Neural cell (in vitro differentiated cells): ENCODE results near the gene GTPBP6. TPM values are rescaled to one million over a fixed set of nuclear protein-coding genes. Genes with fewer than 3 reads are reported as not detected.
"Not testable (repeated sequence)": the region's sequence is repeated elsewhere in the genome, so short reads cannot be mapped to it uniquely, and the experiment has no call there.

Source experiments
- H2AFZ ChIP-seq: fragments of 200-600, 300-800 bp; sonication (generic), shearing (Covaris generic); 2 replicates; pipeline ENCODE4 v1.6.0; 2014; ENCODE audit warnings: low read depth, mild to moderate bottlenecking, antibody characterized with exemption, low read length, moderate library complexity
- H3F3A ChIP-seq: fragments of 200-600 bp; shearing (Covaris generic); 2 replicates; pipeline ENCODE4 v1.6.1; 2016; ENCODE audit warnings: mild to moderate bottlenecking, moderate library complexity, mixed read lengths, antibody characterized with exemption, low read length; ENCODE audit not compliant: insufficient read depth, poor library complexity, severe bottlenecking
- H3K27ac ChIP-seq: fragments of 200-600, 300-800 bp; sonication (generic), shearing (Covaris generic); 2 replicates; pipeline ENCODE4 v1.5.1; 2014; ENCODE audit warnings: mild to moderate bottlenecking, low read length, moderate library complexity
- H3K27me3 ChIP-seq: fragments of 300-800, 200-600 bp; sonication (generic), shearing (Covaris generic); 2 replicates; pipeline ENCODE4 v1.6.0; 2014; ENCODE audit warnings: mild to moderate bottlenecking, low read depth, low read length, moderate library complexity; ENCODE audit not compliant: insufficient read depth
- H3K36me3 ChIP-seq: fragments of 300-800, 200-600 bp; sonication (generic), shearing (Covaris generic); 2 replicates; pipeline ENCODE4 v1.5.1; 2014; ENCODE audit warnings: mild to moderate bottlenecking, antibody characterized with exemption, low read length, moderate library complexity; ENCODE audit not compliant: insufficient read depth
- H3K4me2 ChIP-seq: fragments of 300-800, 200-600 bp; sonication (generic), shearing (Covaris generic); 2 replicates; pipeline ENCODE4 v1.6.0; 2014; ENCODE audit warnings: mild to moderate bottlenecking, low read length
- H3K4me3 ChIP-seq: fragments of 300-800, 200-600 bp; sonication (generic), shearing (Covaris generic); 2 replicates; pipeline ENCODE4 v1.5.1; 2014; ENCODE audit warnings: mild to moderate bottlenecking, low read length, moderate library complexity
- H3K79me2 ChIP-seq: fragments of 200-600 bp; shearing (Covaris generic); replicated peaks from 2 replicates; pipeline ENCODE4 v1.6.0; 2014; ENCODE audit warnings: mild to moderate bottlenecking, low read length, moderate library complexity; ENCODE audit not compliant: insufficient read depth
- H3K9ac ChIP-seq: fragments of 300-800, 200-600 bp; sonication (generic), shearing (Covaris generic); 2 replicates; pipeline ENCODE4 v1.6.1; 2016; ENCODE audit warnings: mild to moderate bottlenecking, low read length, mixed read lengths
- H3K9me2 ChIP-seq: fragments of 200-600 bp; shearing (Covaris generic); 2 replicates; pipeline ENCODE4 v1.6.1; 2016; ENCODE audit warnings: mild to moderate bottlenecking, low read length, mixed read lengths; ENCODE audit not compliant: insufficient read depth
- H3K9me3 ChIP-seq: fragments of 200-600, 300-800 bp; sonication (generic), shearing (Covaris generic); 2 replicates; pipeline ENCODE4 v1.6.1; 2016; ENCODE audit warnings: mild to moderate bottlenecking, mixed run types, low read length, moderate library complexity, mixed read lengths
- H4K20me1 ChIP-seq: fragments of 200-600 bp; shearing (Covaris generic); 2 replicates; pipeline ENCODE4 v1.6.1; 2016; ENCODE audit warnings: mild to moderate bottlenecking, mixed run types; ENCODE audit not compliant: insufficient read depth
- CTCF ChIP-seq: fragments of 450-650 bp; IDR thresholded peaks from 2 replicates; pipeline ENCODE4 v1.5.1; 2014; ENCODE audit warnings: antibody characterized with exemption, mild to moderate bottlenecking, moderate library complexity; ENCODE audit not compliant: poor library complexity, severe bottlenecking
- EP300 ChIP-seq: fragments of 450-650 bp; conservative IDR thresholded peaks from 2 replicates; pipeline ENCODE4 v1.6.1; 2014; ENCODE audit warnings: antibody characterized with exemption, mild to moderate bottlenecking, moderate library complexity; ENCODE audit not compliant: poor library complexity, severe bottlenecking
- EZH2 ChIP-seq: fragments of 200-600, 300-800 bp; shearing (Covaris generic), sonication (generic); IDR thresholded peaks from 2 replicates; pipeline ENCODE4 v1.6.1; 2014; ENCODE audit warnings: antibody characterized with exemption, low read length, borderline replicate concordance, mild to moderate bottlenecking; ENCODE audit not compliant: insufficient read depth, poor library complexity, severe bottlenecking
- MXI1 ChIP-seq: fragments of 450-650 bp; conservative IDR thresholded peaks from 2 replicates; pipeline ENCODE4 v1.6.1; 2014; ENCODE audit warnings: antibody characterized with exemption, mild to moderate bottlenecking; ENCODE audit not compliant: poor library complexity, severe bottlenecking
- POLR2AphosphoS5 ChIP-seq: IDR thresholded peaks from 2 replicates; pipeline ENCODE4 v1.6.1; 2012
- RAD21 ChIP-seq: fragments of 450-650 bp; conservative IDR thresholded peaks from 2 replicates; pipeline ENCODE4 v1.6.1; 2014; ENCODE audit warnings: antibody characterized with exemption, mild to moderate bottlenecking, moderate library complexity
- SMC3 ChIP-seq: fragments of 450-650 bp; conservative IDR thresholded peaks from 2 replicates; pipeline ENCODE4 v1.6.1; 2014; ENCODE audit warnings: antibody characterized with exemption, mild to moderate bottlenecking, moderate library complexity; ENCODE audit not compliant: poor library complexity
- polyA plus RNA-seq: library from polyadenylated mRNA; depleted of rRNA; stranded (reverse); fragments of >200 nt; gene quantifications from 2 replicates; pipeline ENCODE4 v1.2.3, GENCODE V29; 2014
- TF ChIP-seq, protein P1 (sequence below): IDR thresholded peaks from 2 replicates; pipeline ENCODE4 v1.6.1; 2012; ENCODE audit warnings: borderline replicate concordance

GTPBP6 gene
- polyA plus RNA-seq, 1 donor from 2014 or later: 23.6 TPM

DNA sequence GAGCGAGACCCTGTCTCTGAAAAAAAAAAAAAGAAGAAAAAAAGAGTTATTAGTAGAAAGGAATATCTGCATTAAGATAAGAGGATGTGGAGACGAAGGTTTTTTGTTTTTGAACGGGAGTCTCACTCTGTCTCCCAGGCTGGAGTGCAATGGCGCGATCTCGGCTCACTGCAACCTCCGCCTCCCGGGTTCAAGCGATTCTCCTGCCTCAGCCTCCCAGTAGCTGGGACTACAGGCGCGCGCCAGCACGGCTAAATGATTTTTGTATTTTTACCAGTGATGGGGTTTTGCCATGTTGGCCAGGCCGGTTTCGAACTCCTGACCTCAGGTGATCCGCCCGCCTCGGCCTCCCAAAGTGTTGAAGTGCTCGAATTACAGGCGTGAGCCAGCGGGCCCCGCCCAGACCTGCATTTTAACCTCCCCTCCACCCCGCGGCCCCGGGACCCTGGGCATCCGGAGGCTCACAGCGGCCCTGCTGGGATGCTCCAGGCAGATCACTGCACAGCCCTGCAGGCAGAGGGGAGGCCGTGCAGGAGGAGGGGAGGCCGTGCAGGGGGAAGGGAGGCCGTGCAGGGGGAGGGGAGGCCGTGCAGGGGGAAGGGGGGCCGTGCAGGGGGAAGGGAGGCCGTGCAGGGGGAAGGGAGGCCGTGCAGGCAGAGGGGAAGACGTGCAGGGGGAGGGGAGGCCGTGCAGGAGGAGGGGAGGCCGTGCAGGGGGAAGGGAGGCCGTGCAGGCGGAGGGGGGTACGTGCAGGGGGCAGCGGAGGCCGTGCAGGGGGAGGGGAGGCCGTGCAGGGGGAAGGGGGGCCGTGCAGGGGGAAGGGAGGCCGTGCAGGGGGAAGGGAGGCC, 38.6 kb downstream of the GTPBP6 start:
- H3K9me3 ChIP-seq, H3K79me2 ChIP-seq, H3K36me3 ChIP-seq, H4K20me1 ChIP-seq, H2AFZ ChIP-seq, H3F3A ChIP-seq, H3K4me3 ChIP-seq, H3K9me2 ChIP-seq, H3K4me2 ChIP-seq, H3K9ac ChIP-seq, H3K27ac ChIP-seq: not testable (repeated sequence)
- H3K27me3 ChIP-seq: peaks cover 12% of the 10 kb centered on the region

- Histone ChIP-seq H3K27me3 (peaks cover 12% of the 10 kb centered on the region), H3K4me2 (no peak overlapping the region), H3K27ac (no peak overlapping the region), H3K36me3 (no peaks in the 10 kb centered on the region), H3K79me2 (no peaks in the 10 kb centered on the region), H3K4me3 (no peak overlapping the region), H3F3A (no peaks in the 10 kb centered on the region), H3K9ac (no peak overlapping the region), H3K9me3 (no peaks in the 10 kb centered on the region), H3K9me2 (no peaks in the 10 kb centered on the region), H2AFZ (no peak overlapping the region), H4K20me1 (no peaks in the 10 kb centered on the region)
- no peak for TF ChIP-seq SMC3
- TF ChIP-seq RAD21: no peak
- TF ChIP-seq POLR2AphosphoS5: no peak
- TF ChIP-seq CTCF: no peak
- TF ChIP-seq, protein P1, sequence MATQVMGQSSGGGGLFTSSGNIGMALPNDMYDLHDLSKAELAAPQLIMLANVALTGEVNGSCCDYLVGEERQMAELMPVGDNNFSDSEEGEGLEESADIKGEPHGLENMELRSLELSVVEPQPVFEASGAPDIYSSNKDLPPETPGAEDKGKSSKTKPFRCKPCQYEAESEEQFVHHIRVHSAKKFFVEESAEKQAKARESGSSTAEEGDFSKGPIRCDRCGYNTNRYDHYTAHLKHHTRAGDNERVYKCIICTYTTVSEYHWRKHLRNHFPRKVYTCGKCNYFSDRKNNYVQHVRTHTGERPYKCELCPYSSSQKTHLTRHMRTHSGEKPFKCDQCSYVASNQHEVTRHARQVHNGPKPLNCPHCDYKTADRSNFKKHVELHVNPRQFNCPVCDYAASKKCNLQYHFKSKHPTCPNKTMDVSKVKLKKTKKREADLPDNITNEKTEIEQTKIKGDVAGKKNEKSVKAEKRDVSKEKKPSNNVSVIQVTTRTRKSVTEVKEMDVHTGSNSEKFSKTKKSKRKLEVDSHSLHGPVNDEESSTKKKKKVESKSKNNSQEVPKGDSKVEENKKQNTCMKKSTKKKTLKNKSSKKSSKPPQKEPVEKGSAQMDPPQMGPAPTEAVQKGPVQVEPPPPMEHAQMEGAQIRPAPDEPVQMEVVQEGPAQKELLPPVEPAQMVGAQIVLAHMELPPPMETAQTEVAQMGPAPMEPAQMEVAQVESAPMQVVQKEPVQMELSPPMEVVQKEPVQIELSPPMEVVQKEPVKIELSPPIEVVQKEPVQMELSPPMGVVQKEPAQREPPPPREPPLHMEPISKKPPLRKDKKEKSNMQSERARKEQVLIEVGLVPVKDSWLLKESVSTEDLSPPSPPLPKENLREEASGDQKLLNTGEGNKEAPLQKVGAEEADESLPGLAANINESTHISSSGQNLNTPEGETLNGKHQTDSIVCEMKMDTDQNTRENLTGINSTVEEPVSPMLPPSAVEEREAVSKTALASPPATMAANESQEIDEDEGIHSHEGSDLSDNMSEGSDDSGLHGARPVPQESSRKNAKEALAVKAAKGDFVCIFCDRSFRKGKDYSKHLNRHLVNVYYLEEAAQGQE: no peak
- no peak for TF ChIP-seq EP300
- no peak for TF ChIP-seq MXI1
- TF ChIP-seq EZH2: no peak
Measured at GRCh38 chrX:276581-277201, 41.9 kb downstream of the GTPBP6 start.
